GM19328 (cell line): ENCODE data around the gene PBXIP1.

ENCODE experiments used
- ATAC-seq: cut with Tn5 transposase; IDR thresholded peaks from one replicate; pipeline ENCODE4 v1.9.1; 2021; ENCODE audit warnings: mild to moderate bottlenecking, moderate library complexity; ENCODE audit not compliant: unreplicated experiment

The PBXIP1 gene

DNA sequence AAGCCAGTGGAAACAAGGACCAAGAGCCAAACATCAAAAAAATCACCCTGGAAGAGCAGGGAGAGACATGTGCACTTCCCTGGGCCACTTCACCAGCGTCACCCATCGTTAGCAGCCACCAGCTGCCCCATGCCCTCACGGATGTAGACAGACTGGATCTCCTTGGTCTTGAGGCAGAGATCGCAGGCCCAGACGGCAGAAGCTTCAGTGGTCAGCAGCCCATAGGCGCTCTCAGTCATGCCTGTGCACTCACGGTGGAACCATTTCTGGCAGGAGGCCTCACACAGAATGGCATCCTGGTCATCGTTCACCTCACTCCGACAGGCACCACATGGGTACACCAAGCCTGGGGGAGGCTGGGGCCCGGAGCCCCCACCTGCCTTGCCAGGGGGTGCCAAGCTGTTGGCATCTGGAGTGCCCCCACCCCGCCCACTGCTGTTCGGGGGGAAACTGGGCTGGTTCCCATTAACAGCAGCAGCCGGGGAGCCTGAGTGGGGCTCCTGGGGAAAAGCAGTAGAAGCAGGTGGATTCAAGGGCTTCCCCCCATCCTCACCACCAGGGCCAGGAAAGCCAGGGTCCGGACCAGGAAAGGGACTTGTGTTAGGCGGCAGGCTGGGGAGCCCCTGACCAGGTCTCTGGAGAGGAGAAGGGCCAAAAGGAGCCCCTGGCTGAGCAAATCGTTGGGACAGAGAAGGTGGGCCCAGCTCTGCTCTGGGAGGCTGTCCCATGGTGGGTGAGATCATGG, 3.0 kb upstream of the PBXIP1 start:
- ATAC-seq: no peak

GRCh38 chr1:154958036-154958435, 2.1 kb upstream of the PBXIP1 start:
- ATAC-seq: no peak

DNA sequence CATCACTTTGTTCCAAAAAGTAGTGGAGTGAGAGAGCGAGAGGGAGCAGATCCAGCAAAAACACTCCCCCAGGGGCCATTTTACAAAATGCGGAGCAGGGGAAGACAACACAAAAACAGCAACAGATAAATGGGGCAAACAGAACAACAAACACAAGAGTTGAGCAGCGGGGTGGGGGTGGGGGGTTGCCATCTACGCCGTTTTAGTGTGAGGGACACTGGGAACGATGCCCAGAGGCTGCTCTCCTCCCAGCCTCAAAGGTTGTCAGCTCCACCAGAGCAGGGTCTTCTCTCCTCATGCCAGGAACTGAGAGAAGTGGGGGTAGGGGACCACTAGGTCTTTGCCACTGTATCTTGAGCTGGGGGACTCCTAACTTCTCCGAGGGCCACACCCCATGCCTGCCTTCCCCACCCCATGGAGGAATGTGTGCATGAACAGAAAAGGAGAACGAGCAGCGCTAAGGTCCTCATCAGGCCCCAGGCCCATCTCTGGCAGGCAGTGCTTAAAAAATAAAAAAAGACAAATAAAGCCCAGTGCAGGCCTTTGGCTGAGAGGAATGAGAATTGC, 1.3 kb upstream of the PBXIP1 start:
- ATAC-seq: no peak

GRCh38 chr1:154956544-154956941, 644 bp upstream of the PBXIP1 start:
- ATAC-seq: no peak

DNA sequence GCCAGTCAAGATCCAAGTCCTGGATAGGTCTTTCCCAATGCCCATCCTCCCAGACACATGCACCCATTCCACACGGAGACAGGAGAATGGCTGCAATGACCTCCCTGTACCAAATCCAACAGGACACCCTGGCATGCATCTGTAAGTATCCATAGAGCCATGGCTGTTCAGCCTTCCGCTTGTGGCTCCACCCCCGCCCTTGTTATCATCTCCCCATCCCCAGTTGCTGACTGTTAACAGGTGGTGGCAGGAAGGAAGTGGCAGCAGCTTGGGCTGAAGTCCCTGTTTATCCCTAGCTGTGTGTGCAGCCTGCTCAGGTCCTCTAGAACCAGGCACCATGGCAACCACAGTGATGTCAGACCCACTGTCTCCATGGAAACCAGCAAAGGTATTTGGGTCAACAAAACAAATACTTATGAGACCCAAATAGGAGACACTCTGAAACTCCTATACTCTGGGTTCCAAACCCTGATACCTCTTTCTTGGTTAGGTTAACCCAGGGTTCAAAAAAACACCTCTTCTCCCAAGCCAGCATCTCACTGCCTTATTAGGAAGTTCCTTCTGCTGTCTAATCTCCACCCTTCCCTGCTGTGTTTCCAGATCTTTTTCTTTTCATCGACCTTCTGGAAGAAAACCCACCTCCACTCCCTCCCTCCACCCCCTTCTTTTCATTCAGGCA, 721 bp downstream of the PBXIP1 start:
- no peak for ATAC-seq

GRCh38 chr1:154954541-154954940, 1.4 kb downstream of the PBXIP1 start:
- no peak for ATAC-seq

- no peak for ATAC-seq
Observed at GRCh38 chr1:154953611-154954038, 2.3 kb downstream of the PBXIP1 start.

- ATAC-seq: no peak
Observed at GRCh38 chr1:154952664-154953063, 3.2 kb downstream of the PBXIP1 start.

DNA sequence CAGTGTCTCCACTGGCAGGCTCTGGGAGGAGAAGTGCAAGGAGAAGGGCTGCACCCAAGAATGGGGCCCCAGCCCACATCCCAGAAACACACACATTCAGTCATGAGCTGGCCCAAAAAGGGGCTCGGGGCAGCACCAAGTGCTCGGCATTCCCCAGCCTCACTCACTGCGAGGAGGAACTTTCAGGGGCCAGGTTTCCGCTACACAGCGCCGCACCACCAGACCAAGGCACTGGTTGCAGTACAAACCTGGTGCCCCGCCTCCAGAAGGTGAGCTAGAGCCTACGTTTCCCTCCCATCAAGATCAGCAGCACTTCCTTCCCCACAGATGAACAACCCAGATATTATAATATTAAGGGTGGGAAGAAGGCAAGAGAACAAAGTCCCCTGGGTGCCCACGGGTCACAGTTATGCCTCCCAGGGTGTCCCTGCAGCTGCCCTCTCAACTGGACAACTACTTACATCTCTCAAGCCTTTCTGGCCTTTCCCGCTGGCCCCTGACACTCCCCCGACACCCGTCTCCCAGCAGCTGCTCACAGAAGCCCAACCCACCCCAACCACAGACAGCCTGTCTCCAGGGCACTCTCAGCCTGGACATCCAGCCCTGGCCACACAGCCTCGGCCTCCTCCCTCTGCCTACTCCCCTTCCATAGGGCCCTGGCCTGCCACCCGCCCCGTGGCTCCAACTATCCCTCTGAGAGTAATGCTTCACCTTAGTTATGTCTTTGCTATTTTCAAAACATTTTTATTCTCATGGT, 3.8 kb downstream of the PBXIP1 start:
- ATAC-seq: no peak

DNA sequence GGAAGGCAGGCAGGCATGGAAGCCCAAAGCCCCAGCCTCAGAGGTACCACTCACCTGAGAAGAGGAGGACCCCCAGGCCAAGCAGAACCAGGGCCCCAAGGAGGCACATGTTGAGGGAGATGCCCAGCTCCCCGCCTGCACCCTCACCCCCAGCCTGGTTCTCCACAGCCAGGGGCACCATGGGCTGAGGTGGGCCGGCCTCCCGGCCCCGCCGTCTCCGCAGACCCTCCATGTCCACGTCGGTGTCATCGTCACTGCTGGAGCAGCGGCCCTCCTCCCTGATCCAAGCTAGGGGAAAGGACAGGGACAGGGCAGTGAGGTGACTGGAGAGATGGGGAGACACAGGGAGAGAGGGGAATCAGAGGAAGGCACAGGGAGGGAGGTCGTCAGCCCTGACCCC, 7.8 kb downstream of the PBXIP1 start:
- ATAC-seq: no peak

DNA sequence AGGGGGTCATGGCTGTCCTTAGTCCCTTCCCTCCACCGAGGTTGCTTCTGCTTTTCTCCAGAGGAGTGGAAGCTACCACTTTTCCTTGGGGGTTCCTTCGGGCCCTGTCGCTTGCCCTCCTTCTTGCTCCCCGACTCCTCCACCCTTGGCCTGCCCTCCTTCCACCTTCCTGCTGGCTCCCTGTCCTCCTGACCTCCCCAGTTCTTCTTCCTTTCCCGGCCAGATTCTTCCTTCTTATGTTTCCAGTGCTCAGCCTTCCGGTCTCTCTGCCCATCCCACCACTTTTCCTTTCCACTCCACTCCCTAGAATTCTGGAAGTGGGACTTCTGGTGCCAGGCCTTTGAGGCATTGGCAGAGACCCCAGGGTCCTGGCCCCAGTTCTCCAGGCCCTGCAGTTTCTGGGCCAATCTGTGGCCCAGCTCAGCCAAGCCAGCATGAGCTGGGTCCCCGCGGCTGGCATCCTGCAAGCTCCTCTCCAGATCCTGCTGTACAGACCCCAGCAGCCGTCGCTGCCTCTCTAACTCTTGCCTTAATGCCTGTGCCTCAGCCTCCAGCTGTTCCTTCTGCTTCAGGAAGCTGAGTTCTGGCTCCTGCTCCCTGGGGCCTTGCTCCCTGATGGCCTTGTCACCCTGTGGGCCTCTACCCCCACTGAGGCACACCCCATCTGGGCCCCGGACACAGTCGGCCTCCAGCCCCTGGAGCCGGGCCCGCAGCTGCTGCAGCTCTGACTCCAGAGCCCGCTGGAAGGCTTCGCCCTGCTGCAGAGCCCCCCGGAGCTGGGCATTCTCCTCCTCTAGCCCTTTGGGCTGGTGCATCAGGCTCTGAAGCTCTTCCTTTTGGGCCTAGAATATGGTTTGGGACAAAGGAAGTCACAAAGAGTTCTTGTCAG, 9.7 kb downstream of the PBXIP1 start:
- no peak for ATAC-seq

DNA sequence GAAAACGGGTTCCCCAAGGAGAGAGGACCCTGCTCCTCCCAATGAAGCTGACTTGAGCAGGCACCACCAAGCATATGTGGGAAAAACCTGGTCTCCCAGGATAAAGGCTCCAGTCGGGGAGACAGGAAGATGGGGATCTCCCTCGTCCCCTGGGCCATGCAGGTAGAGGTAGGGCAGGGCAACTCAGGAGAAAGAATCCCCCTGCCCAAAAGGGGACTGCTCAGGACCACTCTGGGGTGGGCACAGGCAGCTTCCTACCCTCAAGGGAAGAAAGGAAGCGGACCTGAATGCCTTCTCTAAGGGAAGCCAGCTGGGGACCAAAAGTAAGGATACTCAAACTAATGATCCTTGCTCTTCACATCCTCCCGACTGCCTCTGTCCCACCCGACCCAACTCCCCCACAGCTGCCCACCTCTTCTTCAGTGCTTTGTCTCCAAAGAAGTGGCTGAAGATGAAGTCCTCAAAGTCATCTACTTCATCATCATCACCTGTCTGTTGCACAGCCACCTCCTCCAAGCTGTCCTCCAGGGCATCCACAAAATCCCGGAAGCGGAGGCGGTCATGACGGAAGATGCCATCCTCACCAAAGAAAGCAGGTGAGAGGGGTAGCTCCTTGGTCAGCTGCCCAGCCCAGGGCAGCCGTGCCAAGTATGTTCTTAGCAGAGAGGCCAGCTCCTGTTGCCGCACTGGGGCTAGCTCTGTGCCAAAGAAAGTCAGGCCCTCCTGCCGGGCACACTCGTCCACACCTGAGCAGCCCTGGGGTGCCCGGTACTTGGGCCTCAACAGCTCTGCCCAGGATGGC, 10.5 kb downstream of the PBXIP1 start:
- no peak for ATAC-seq

DNA sequence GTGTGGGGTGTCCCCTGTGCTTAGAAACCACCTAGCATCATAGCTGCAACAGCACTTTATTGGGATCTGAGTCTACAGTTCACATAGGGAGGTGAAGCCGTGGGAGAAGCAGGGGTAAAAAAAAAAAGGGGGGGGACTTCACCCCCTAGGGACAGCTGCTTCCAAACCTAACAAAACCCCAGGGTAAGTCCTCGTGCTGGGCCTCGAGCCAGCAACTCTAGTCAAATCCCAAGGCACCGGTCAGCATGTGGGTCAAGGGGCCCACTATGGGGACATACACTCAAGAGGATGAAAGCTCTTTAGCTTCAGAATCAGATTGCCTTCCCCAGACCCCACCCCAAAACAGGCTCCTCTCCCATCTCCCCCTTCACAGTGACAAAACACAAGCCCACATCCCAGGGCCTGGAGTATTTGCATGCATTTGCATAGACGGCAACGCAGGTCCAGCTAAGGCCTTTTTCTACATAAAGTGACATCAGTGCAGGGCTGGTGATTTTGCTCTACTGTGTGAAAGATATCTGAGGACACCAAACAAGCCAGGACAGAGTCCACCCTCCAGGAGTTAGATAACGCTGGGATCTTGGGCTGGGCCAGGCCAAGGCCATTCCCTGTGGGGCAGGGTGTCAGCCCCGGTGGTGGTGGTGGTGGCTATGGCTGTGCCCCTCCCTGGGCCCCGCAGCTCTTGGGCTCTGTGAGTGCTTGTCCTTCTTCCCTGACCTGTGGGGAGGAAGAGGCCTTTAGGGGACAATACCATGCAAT, 11.3 kb downstream of the PBXIP1 start:
- no peak for ATAC-seq

DNA sequence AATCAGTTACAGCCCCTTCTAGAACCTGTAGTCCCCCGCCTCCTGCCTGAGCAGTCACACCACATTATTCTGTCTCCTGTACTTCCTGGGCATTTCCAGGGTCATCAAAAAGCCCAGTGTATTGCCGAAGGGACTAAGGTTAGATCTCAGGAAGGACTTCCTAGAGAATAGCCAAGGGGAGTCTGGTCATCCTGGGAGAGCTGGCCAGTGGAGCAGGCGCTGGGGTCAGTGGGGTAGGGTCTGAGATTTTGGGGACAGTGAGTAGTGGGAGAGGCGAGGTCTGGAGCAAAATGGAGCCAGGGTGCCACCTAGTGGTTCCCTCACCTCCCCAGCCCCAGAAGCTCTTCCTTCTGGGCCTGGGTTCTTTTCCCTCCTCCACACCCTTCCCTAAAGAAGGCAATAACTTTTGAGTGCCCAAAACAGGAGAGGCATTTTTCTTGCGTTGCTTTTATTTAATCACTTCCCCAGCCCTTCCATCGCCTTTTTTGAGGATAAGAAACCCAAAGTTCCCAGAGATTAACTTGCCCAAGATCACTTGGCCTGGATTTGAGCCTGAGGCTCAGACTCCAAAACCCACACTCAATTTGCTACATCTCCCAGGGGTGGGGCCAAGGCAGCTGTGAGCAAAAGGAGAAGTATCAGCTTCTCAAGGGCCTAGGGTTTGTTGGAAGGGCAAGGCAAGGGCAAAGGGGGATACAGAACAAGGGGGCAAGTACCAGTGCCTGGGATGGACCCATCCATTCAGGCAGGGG, 12.1 kb downstream of the PBXIP1 start:
- ATAC-seq: no peak

DNA sequence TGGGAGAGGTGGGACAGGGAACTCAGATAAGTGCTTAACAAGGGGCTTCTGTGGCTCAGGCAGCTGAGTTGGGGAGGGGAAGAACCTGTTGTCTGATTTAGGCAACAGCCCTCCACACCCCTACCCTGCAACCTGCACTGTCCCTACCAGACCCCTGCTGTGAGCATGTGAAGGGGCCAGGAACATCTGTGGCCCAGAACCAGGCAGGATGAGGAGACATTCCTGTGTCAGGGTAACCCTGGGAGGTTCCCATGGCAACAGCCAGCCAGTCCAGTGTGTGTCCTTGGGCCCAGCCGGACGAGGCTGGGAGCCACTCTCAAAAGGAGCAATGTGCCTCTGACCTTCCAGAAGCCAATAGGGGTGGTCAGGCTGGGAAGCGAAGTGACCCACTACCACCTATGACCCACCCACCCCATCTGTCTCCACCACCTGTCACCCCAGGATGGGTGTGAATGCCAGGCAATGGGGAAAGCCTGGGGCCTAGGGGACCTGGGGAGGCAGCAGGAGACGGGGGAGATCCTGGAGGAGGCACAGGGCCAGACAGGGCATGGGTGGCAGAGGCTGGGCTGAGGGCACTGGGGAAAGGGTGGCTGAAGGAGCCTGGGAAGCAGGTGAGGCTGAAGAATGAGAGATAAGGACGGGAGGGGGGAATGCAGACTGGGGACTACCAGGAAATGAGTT, 14.4 kb downstream of the PBXIP1 start:
- ATAC-seq: no peak

DNA sequence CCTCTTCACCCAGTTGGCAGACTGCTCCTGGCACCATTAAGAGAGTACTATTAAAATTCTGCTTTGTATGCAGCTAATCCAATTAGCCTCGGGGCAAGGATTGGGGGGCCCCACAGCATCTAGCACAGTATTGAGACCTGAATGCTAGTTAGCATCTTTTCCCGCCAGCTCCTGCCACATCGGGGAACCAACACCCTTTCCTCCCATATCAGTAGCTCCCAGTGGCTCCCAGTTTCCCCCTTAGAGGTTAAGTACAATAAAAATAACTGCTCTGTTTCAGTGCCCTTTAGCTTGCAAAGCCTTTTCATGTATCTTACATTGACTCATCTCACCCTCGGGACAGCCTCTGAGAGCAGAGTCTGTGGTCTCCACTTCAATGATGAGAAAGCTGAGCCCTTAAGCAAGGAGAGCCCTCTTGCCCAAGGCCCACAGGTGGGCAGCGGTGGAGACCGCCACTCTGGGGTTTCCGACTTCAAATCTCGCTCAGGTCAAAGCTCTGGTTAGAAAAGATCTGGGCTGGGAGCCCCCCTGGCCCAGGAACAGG, 15.2 kb downstream of the PBXIP1 start:
- ATAC-seq: no peak

DNA sequence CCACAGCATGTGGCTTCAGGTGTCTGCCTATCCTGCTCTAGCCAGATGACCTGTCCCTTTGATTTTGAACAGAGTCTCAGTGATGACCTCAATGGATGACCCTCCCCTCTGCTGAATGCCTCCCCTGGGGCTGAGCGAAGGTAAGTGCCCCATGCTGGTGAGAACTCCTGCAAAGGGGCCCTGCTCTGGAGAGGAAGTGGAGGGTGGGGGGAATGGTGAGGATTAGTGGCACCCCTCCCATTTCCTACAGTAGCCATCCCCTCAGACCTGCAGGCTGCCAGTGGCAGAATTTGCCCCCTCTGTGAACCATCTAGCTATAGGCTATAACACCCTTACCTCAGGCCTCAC, 15.7 kb downstream of the PBXIP1 start:
- ATAC-seq: no peak
